ENCODE measurements around the gene MRPS33. TPM values are rescaled to one million over a fixed set of nuclear protein-coding genes. Genes with fewer than 3 reads are reported as not detected.

The MRPS33 gene
- total and polyA plus RNA-seq, 2 experiments from 2014 or later, result 23.1 to 140 TPM

- TF ChIP-seq ZNF462 (CRISPR knock-in tag; IDR thresholded peaks at IDR 0.05) (no peak), ETS1 (IDR thresholded peaks at IDR 0.05) (no peak), ZNF331 (CRISPR knock-in tag; IDR thresholded peaks at IDR 0.05; ENCODE audit: low read depth) (no peak)
Observed at GRCh38 chr7:141055146-141055545, 40.4 kb upstream of the MRPS33 start (continued).

- Mint-ChIP-seq H3K27me3 (ENCODE audit: insufficient read depth, low read depth, poor library complexity) (peaks cover 2% of the 10 kb centered on the region), H3K27ac (no peak overlapping the region), H3K9me3 (no peaks in the 10 kb centered on the region), H3K4me1 (no peaks in the 10 kb centered on the region), H3K36me3 (ENCODE audit: low read depth) (no peaks in the 10 kb centered on the region), H3K4me3 (no peak overlapping the region)
- H3K79me2 ChIP-seq (replicated peaks; ENCODE audit: insufficient read depth), result no peaks in the 10 kb centered on the region
- no peaks in the 10 kb centered on the region for H3K4me1 ChIP-seq (ENCODE audit: insufficient read depth)
- 0 out of 2 replicates have a peak overlapping the region, but pooled peaks have one; percentile 28 for H2AFZ ChIP-seq
- no peak overlapping the region for H3K27ac ChIP-seq (ENCODE audit: low read depth)
- H3K9me2 ChIP-seq (ENCODE audit: insufficient read depth), result no peaks in the 10 kb centered on the region; the same call in 1 of the 2 replicates
- ATAC-seq (no peak), DNase-seq (ENCODE audit: low spot score) (no peak)
- no peaks in the 10 kb centered on the region for H3F3A ChIP-seq (replicated peaks; ENCODE audit: low read depth)
- no peaks in the 10 kb centered on the region for H3K36me3 ChIP-seq (ENCODE audit: insufficient read depth)
- no peak overlapping the region for H3K4me3 ChIP-seq
- no peaks in the 10 kb centered on the region for H4K20me1 ChIP-seq (replicated peaks; ENCODE audit: insufficient read depth)
- no peak overlapping the region for H3K4me2 ChIP-seq
- no peaks in the 10 kb centered on the region for H3K27me3 ChIP-seq (ENCODE audit: insufficient read depth)
- TF ChIP-seq STAT1 (IDR thresholded peaks at IDR 0.05; ENCODE audit: unreplicated experiment) (no peak), CREB1 (CRISPR knock-in tag; IDR thresholded peaks at IDR 0.05; ENCODE audit: low read depth) (no peak), ZNF462 (CRISPR knock-in tag; IDR thresholded peaks at IDR 0.05) (no peak), EZH2 (IDR thresholded peaks at IDR 0.05; ENCODE audit: low read depth, unreplicated experiment) (no peak), NANOG (IDR thresholded peaks at IDR 0.05; ENCODE audit: borderline replicate concordance) (no peak), ZNF331 (CRISPR knock-in tag; IDR thresholded peaks at IDR 0.05; ENCODE audit: low read depth) (no peak), ETS1 (IDR thresholded peaks at IDR 0.05) (no peak)
Observed at GRCh38 chr7:141053626-141054025, 38.9 kb upstream of the MRPS33 start.

All from GM23338 (cell line).